Measurements from ENCODE around the gene LRRC37A3.
"Not testable (repeated sequence)": the region's sequence is repeated elsewhere in the genome, so short reads cannot be mapped to it uniquely, and the experiment has no call there.

Gene LRRC37A3

DNA sequence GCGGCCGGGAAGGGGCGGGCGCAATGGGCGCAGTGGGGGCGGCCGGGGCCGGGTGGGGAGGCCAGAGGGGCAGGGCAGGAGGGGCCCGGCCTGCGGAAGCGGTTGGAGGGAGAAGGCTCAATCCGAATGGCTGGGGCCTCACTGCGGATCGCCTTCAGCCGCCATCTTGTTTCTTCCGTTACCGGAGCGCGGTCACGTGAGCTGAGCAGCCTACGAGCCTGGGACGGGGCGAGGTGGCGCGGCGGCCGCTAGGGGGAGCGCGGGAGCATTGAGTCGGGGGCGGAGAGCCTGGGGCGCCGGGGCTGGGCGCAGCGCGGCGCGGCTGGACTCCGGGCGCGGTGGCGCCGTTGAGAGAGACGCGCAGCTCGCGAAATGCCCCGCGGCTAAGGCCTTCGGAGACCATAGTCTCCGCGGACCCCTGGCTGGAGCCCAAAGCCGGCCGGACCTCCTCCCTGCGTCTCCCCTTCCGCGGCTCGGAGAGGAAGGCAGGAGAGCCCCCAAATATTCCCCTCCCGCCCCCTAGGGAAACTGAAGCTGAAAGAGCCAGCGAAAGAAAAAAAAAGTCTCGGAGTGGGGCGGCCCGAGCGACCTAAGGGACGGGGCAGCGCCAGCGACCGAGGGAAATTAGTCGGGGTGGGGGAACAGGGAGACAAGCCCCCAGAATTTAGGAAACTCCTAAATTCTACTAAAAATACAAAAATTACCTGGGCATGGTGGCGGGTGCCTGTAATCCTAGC, at the start of gene LRRC37A3:
LRRC37A3 (minus strand) TSS at position 190 of the 737 bp plus-strand sequence. CDS start 22,221 bp downstream, outside the sequence.
- DNase-seq = peak; percentile 93 to 100 (median 98)

DNA sequence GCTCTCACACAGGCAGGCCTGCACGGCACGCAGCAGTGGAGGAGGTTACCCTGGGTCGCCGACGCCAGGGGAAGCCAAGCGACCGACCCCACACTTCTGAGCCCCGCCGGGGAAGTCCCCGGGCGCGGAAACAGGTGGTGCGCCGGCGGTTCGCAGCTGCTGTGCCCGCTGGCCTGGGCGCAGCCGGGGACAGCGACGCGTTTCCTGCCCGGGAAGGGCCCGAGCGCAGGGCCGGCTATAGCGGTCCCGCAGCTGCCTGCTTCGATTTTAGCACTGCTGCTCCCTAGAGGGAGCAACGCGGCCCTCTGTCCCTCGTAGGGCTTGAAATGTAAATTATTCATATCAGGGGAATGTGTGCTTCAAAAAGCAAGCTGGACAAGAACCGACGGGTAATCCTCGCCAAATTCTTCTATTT, 46.6 kb upstream of the LRRC37A3 start:
- peak; percentile 57 to 75 (median 66) for DNase-seq

DNA sequence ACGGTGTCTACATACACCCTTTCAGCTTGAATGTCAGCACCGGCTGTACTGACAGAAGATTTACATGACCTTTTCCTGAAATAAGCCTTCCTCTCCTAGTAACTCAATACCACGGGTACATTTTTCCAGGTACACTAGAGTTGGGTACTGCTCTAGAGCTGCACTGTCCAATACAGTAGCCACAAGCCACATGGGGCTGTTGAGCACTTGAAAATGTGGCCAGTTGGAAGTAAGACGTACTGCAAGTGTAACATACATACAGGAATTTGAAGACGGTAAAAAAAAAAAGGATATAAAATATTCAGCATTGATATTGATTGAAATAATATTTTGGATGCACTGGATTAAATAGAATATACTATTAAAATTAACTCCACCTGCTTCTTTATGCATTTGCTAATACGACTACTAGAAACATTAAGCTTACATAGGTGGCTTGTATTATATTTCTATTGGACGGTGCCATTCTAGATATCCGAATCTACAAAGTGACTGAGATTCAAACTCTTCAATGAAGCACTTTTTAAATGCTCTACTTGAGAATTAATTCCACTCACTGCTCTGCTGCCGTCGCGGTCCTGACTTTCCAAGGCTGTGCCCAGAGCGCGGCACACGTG, 46.1 kb upstream of the LRRC37A3 start:
- not testable (repeated sequence) for DNase-seq

DNA sequence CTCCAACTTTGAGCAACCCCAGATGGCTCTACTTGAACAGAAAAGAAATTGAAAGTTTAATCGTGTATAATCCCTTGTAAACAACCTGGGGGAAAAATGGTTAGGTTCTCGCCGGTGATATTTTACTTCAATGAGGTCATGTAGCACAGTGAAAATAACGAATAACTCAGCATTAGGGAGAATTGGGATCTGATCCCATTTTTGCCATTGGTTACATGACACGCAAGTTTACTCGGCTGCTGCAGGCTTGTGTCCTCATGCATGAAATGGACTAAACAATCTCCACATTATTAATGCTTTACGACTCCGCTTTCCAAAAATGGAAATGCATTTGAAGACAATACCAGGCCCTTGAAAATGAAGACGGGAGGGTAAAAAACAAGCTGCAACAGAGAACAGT, 45.5 kb upstream of the LRRC37A3 start:
- DNase-seq = no peak

DNA sequence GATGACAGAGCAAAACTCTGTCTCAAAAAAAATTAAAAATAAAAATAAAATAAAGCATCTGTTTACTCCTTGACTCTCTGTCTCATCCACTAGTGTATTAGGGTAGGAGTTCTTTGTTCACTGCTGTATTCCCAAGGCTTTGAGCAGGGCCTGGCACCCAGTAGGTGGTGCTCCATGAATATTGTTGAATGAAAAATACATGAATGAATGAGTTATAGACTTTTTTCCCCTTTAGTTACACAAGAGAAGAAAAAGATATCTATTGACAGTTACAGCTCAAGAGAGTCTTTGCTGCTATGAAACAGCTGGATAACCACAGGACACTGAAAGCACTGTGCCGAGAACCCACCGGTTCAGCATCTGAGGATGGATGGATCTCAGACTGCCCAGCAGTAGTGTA, 44.5 kb upstream of the LRRC37A3 start:
- not testable (repeated sequence) for DNase-seq

DNA sequence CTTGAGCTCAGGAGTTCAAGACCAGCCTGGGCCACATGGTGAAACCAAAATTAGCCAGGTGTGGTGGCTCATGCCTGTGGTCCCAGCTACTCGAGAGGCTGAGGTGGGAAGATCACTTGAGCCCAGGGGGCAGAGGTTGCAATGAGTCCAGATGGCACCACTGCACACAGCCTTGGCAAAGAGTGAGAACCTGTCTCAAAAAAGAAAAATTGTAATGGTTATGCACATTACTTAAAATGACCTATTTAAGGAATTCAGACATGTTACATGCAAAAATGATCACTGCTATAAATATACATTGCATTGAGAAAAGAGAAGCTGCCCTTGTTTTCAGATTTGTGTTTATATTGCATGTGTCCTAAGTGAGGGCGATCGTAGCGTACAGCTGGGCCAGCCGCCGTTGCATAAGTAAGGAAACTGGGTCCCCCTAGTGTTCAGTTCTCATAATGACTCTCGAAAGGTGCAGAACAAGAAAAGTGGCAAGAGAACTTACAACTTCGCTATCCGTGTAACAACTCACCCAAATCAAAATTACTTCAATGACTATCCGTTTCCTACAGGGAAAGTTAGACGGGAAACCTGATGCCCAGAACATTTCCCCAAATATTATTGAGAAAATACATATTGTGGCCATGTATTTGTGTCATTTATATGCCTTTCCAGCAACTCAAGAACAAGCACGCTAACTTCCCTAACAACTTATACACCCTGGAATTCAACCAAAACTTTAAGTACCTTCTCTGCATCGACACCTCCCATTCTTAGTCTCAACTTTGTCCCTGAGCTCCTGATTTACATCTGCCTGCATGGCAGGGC, 42.5 kb upstream of the LRRC37A3 start:
- DNase-seq = peak in 1 of 4 experiments; percentile 10

DNA sequence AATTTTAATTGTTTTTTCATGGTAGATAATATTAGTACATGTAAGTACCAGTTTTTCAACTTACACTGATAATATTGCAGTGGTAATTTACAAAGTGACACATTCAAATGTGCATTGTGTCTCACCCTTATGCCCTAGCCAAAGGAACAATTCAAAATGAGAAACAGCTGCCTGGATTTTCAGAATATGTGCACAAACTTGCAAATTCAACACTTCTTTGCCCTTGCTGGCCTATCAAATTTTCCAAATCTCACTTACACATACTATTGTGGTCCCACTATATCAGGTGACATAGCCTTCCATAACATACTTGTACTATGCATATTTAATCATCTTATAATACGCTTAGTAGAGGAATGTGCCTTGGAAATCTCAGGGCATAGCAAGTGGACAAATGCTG, 32.6 kb upstream of the LRRC37A3 start:
- DNase-seq = no peak

DNA sequence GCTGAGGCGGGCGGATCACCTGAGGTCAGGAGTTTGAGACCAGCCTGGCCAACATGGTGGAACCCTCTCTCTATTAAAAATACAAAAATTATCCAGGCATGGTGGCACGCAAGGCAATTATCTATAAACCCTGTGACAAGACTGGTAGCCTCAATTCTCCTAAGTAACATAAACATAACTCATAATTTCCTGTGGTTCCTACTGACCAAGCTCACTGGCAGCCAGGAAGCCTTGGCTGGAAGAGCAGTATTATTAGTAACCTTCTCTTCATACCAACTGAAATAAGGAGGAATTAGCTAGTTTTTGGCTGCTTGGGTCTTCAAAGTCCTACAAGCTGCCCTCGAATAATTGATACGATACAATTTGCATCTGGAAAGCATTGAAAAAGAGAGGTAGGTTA, 31.6 kb upstream of the LRRC37A3 start:
- no peak for DNase-seq

DNA sequence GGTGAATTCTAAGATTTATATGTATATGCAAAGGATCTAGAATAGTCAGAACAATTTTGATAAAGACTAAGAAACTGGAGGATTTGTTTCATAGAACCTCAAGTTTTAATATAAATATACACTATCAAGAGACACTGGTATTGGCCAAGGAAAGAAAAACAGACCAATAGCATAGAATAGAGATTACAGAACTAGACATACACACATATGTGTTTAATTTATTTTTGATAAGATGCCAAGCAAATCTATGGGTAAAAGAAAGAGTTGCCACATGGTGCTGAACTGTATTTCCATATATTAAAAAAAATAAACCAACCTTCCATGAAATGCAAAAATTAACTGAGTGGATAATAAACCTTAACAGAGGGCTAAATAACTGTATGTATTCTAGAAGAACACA, 27.9 kb upstream of the LRRC37A3 start:
- no peak for DNase-seq

DNA sequence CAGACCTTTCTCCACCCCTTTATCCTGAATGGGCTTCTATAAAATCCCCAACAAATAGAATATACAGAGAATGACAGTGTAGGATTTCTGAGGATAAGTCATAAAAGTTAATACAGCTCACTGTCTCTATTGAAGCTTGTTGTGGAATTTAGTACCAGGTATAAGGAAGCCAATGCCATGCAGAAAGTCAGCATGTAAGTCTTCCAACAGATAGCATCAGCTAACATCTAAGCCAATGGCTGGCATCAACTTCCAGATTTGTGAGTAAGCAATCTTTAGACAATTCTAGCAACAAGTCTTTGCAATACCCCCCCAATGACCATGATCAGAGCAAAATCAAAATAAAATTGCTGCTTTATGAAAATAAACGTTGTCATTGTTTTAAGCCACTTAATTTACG, 22.5 kb upstream of the LRRC37A3 start:
- DNase-seq = no peak

DNA sequence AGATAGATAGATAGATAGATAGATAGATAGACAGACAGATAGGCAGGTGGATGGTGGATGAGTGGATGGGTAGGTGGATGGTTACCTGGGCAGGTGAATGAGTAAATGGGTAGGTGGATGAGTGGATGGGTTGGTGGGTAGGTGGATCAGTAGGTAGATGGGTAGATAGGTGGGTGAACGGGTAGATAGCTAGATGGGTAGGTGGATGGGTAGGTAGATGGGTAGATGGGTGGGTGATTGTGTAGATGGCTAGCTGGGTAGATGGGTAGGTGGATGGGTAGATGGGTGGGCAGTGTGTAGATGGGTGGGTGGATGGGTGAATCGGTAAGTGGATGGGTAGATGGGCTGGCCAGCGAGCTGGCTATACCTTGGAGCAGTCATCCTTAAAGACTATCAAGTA, 21.8 kb upstream of the LRRC37A3 start:
- DNase-seq = no peak

DNA sequence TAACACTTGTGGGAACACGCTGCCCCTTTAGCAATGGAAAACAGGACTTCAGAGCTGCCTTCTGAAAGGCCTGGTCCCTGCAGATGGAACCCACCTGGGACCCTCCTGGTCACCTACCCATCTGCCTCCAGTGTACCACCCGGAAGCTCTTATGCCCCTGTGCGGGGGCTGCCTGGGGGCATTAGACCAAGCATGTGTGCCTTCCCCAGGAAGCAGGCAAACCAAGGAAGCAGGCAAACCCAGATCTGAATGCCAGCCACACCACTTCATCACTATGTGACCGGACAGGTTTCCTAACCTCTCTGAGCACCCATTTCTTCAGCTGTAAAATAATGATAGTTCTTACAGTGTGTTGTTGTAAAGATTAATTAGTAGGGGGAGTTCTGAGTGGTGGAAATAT, 20.8 kb upstream of the LRRC37A3 start:
- no peak for DNase-seq

DNA sequence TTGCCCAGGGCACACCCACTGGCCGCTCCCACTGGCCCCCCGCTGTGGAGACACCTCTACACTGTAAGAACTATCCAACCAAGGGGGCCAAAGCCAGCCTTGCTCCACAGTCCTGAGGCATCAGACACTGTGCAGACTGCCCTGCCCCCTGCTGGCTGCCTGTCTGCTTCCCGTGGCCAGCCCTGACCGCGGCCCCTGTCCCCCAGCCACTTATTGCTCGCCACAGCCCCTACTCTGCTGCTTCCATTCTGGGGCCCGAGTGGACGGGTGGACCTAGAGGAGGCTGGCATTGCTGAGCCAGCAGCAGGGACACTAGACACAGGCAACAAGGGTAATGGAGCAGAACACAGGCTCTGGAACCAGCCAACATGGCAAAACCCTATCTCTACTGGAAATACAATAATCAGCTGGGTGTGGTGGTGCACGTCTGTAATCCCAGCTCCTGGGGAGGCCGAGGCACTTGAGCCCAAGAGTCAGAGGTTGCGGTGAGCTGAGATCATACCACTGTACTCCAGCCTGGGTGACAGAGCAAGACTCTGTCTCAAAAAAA, 19.7 kb upstream of the LRRC37A3 start:
- peak in 1 of 4 experiments; percentile 22 for DNase-seq

DNA sequence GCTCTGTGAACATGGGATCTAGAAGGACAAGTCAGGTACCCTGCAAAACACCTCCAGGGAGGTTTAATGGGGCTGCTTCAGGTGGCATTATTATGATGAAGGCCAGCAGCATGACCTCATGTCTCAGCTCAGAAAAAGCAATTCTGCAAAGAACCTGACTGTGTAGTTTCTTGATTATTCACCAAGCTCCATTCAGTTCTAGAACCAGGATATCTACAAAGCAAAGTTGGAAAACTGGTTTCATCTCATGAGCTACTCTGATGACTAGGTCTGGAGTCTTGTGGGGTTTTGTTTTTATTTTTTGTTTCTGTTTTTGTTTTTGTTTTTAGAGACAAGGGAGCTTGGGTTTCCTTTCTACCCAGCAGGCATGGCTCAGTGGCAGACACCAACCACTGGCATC, 19.0 kb upstream of the LRRC37A3 start:
- no peak for DNase-seq

DNA sequence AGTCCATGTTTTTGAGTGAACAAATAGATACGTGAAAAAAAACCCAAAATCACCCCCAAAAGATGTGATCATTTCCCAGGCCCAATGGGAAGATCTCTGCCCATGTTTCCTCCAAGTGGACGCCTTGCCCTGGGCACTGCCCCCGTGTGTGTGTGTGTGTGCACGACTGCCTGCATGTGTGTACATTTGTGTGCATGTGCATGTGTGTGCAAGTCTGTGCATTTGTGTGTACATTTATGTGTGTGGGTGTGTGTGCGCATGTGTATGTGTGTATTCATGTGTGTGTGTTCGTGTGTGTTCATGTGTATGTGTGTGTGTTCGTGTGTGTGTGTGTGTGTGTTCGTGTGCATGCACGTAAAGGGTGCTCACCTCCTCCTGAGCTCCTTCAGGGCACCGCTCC, 16.8 kb upstream of the LRRC37A3 start:
- DNase-seq = no peak

DNA sequence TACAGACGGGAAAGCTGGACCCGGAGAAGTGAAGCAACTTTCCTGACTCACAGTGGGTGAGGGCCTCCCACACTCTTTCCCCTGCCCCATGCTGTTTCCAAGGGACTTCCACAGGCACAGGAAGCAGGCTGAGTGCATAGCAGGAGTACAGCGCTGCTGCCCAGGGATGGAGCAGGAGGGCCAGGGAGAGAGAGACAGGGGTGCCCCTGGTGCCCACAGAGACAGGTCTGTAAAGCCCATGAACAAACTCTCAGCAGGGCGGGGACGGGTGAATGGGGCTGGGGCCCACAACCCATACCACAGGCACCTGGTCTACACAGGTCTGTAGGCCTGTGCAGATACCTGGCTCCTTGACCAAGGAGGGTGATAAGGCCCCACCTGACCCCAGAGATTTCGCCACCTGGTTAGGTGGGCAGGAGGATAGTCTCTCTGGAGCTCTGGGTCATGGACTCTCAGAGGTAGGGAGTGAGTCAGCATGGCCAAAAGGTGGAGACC, 15.1 kb upstream of the LRRC37A3 start:
- DNase-seq = not testable (repeated sequence)

DNA sequence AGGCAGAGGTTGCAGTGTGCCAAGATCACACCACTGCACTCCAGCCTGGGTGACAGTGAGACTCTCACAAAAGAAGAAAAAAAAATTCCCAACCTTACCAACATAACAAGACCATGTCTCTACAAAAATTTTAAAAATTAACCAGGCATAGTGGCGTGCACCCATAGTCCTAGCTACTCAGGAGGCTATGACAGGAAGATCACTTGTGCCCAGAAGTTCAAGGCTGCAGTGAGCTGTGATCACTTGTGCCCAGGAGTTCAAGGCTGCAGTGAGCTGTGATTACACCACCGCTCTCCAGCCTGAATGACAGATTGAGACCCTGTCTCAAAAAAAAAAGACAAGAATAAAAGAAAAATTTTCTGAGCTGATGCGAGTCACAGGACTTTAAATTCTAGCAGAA, 13.6 kb upstream of the LRRC37A3 start:
- DNase-seq = not testable (repeated sequence)

DNA sequence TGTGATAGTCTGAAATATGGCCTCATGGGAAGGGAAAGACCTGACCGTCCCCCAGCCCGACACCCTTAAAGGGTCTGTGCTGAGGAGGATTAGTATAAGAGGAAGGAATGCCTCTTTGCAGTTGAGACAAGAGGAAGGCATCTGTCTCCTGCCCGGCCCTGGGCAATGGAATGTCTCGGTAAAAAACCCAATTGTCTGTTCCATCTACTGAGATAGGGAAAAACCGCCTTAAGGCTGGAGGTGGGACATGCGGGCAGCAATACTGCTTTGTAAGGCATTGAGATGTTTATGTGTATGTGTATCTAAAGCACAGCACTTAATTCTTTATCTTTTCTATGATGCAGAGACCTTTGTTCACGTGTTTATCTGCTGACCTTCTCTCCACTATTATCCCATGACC, 11.1 kb upstream of the LRRC37A3 start:
- DNase-seq = not testable (repeated sequence)

DNA sequence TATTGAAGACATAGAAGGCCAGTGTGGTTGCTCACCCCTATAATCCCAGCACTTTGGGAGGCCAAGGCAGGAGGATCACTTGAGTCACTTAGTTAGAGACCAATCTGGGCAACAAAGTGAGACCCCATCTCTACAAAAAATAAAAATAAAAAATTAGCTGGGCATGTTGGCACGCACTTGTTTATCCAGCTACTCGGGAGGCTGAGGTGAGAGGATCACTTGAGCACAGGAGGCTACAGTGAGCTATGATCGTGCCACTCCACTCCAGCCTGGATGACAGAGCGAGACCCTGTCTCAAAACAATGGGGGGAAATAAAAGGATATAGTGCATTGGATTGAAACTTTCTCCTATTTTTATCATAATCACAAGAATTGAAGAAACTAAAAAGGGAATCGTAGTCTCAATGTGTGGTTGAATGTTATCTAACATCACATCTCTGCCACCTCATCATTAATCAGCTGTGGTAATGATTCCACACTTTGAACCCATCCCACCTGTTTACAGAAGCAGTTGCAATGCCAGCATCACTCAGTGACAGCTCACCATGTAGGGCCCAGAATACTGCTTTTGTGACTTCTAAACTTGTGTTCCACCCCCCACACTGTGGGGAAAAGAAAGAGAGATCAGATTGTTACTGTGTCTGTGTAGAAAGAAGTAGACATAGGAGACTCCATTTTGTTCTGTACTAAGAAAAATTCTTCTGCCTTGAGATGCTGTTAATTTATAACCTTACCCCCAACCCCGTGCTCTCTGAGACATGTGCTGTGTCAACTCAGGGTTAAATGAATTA, 10.3 kb upstream of the LRRC37A3 start:
- DNase-seq = not testable (repeated sequence)

DNA sequence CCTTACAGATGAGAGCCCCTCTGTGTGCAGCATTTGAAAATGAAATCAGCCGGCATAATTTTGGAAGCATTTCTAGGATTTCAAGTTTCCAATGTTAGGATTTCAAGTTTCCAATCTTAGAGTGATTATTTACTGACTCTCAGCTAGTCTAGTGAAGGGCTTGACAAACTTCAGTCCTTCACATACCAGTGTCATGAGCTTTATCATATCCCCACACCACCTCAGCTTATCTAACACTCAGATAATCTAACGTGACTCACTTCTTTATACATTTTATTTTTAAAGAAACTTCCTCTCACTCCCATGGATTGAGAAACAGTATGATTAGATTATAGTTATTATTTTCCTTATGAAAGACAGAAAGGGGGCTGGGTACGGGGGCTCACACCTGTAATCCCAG, 9.4 kb upstream of the LRRC37A3 start:
- not testable (repeated sequence) for DNase-seq

DNA sequence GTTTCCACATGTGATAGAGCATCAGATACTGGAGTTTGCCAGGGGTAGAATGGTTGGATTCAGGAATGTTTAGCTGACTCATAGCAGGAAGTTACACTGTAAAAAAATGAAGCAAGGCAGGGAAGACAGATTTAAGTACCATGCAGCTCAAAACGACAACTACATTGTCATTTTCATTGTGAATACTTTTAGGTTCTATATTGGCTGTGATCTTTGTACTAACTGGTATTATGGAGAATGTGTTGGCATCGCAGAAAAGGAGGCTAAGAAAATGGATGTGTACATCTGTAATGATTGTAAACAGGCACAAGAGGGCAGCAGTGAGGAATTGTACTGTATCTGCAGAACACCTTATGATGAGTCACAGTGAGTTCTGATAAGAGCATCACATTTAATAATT, 8.2 kb upstream of the LRRC37A3 start:
- DNase-seq = peak; percentile 22 to 53 (median 42)

DNA sequence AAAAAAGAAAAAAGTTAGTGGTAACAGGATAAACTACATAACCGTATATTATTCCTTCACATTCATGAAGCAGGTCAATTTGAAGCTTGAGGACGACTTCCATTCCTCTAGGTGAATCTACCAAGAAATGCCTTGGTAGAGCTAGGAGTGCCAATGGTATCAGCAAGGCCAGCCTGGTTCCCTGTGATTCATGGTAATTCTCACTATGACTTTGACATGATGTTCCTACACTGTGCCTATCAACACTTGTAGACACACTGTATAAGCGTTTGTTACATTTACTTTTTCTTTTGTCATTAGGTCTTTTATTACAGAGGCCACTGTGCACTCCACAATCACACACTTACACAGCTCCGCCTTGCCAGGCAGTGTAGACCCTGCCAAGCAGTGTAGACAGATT, 7.2 kb upstream of the LRRC37A3 start:
- not testable (repeated sequence) for DNase-seq

All from activated CD4-positive, CD25-positive, alpha-beta regulatory T cell (primary cell).